K562 (cell line): ENCODE measurements around the gene REP15.

Experiments
- CHD2 ChIP-seq: IDR thresholded peaks from 2 replicates; pipeline ENCODE4 v1.6.1; 2011; ENCODE audit warnings: low read depth, low read length
- COPS2 ChIP-seq: fragments of 450-650 bp; conservative IDR thresholded peaks from 2 replicates; pipeline ENCODE4 v1.6.1; 2016; ENCODE audit warnings: mild to moderate bottlenecking, moderate library complexity
- CTCF ChIP-seq, 3 experiments: IDR thresholded peaks in 2 of 3; conservative IDR thresholded peaks in 1 of 3; 2 replicates each; pipeline ENCODE4 v1.5.1; 2011 to 2012; ENCODE audit warnings: low read length in 3 of 3, mild to moderate bottlenecking in 3 of 3, control low read depth in 2 of 3, improper control_type of control experiment in 1 of 3, inconsistent platforms in 1 of 3, low read depth in 1 of 3, mixed read lengths in 1 of 3, moderate library complexity in 1 of 3; ENCODE audit not compliant: insufficient read depth in 2 of 3
- E2F5 ChIP-seq: sonication (generic); formaldehyde crosslinking; IDR thresholded peaks from 2 replicates; pipeline ENCODE4 v1.8.0; 2022; ENCODE audit warnings: mild to moderate bottlenecking, missing genetic modification reagents
- EP300 ChIP-seq: IDR thresholded peaks from 2 replicates; pipeline ENCODE4 v1.6.1; 2012; ENCODE audit warnings: low read length, improper control_type of control experiment
- FOXJ2 ChIP-seq: fragments of 200-800 bp; sonication (Bioruptor generic); IDR thresholded peaks from 2 replicates; pipeline ENCODE4 v1.6.1; 2016; ENCODE audit warnings: missing genetic modification characterization, missing compliant biosample characterization
- HBP1 ChIP-seq: fragments of 450-650 bp; formaldehyde crosslinking; IDR thresholded peaks from 2 replicates; pipeline ENCODE4 v1.4.0; 2022; ENCODE audit warnings: missing genetic modification characterization
- JUN ChIP-seq, 2 experiments: sonication (generic) in 1 of 2; formaldehyde crosslinking in 1 of 2; IDR thresholded peaks; 2 replicates each; pipeline versions ENCODE4 v1.6.1 to v1.8.0; 2012 to 2022; ENCODE audit warnings: borderline replicate concordance in 2 of 2, mild to moderate bottlenecking in 2 of 2, improper control_type of control experiment in 1 of 2, low read depth in 1 of 2, low read length in 1 of 2, missing genetic modification reagents in 1 of 2
- KLF6 ChIP-seq: fragments of 250-450 bp; sonication (Bioruptor Pico); IDR thresholded peaks from 2 replicates; pipeline ENCODE4 v1.4.0; 2020; ENCODE audit warnings: mild to moderate bottlenecking, moderate library complexity, borderline replicate concordance
- MXI1 ChIP-seq: IDR thresholded peaks from 2 replicates; pipeline ENCODE4 v1.6.1; 2011; ENCODE audit warnings: low read depth, mild to moderate bottlenecking, improper control_type of control experiment, low read length
- NFYB ChIP-seq: IDR thresholded peaks from 2 replicates; pipeline ENCODE4 v1.6.1; 2011; ENCODE audit warnings: mild to moderate bottlenecking, moderate library complexity; ENCODE audit not compliant: insufficient read length; ENCODE audit errors: extremely low read depth
- POLR2A ChIP-seq: fragments of 450-650 bp; conservative IDR thresholded peaks from 2 replicates; pipeline ENCODE4 v1.6.1; 2016
- ZNF398 ChIP-seq: fragments of 250-450 bp; sonication (Bioruptor Pico); IDR thresholded peaks from 2 replicates; pipeline ENCODE4 v1.8.0; 2021; ENCODE audit warnings: moderate library complexity, mild to moderate bottlenecking, inconsistent platforms

- TF ChIP-seq NFYB: no peak
- no peak for TF ChIP-seq CTCF (IDR thresholded peaks at IDR 0.05 in 2 of 3, conservative IDR thresholded peaks at IDR 0.05 in 1 of 3; ENCODE audit: insufficient read depth in 2 of 3, low read depth in 1 of 3, low read length in 3 of 3)
- no peak for TF ChIP-seq JUN (IDR thresholded peaks at IDR 0.05; ENCODE audit: borderline replicate concordance, low read depth, low read length)
- no peak for TF ChIP-seq JUN (CRISPR knock-in tag; IDR thresholded peaks at IDR 0.05; ENCODE audit: borderline replicate concordance)
- TF ChIP-seq ZNF398 (CRISPR knock-in tag): no peak
- TF ChIP-seq CHD2: no peak
- no peak for TF ChIP-seq EP300
- TF ChIP-seq HBP1 (CRISPR knock-in tag): no peak
- TF ChIP-seq COPS2: no peak
- TF ChIP-seq FOXJ2 (tag): no peak
- no peak for TF ChIP-seq POLR2A
- no peak for TF ChIP-seq KLF6 (CRISPR knock-in tag)
- no peak for TF ChIP-seq MXI1
- no peak for TF ChIP-seq E2F5
These were observed 13.1 kb downstream of the REP15 start for GRCh38 chr12:27709212-27709931.
